Peyer's patch (tissue), 4 donors: ENCODE results near the gene ZNF784. TPM values are rescaled to one million over a fixed set of nuclear protein-coding genes. Genes with fewer than 3 reads are reported as not detected.
A peak's percentile ranks its signal among the peaks of the same experiment; 100 is the strongest.

ENCODE experiments used
- DNase-seq, 3 donors: peaks; one replicate each; pipeline ENCODE4 v3.0.0-alpha.2; 2017 to 2019
- H3K27ac ChIP-seq, 4 donors: fragments of 200-600 bp; sonication (generic); one replicate each; pipeline ENCODE4 v1.5.1; 2016 to 2019
- H3K27me3 ChIP-seq, 2 donors: fragments of 200-600 bp; sonication (generic); one replicate each; pipeline ENCODE4 v1.5.1; 2019
- H3K36me3 ChIP-seq, 3 donors: fragments of 200-600 bp; sonication (generic); one replicate each; pipeline ENCODE4 v1.5.1; 2016 to 2019
- H3K4me1 ChIP-seq, 4 donors: fragments of 200-600 bp; sonication (generic); one replicate each; pipeline ENCODE4 v1.5.1; 2016 to 2019
- H3K4me3 ChIP-seq, 4 donors: fragments of 200-600 bp; sonication (generic); 1 replicate in 3 of 4; 2 replicates in 1 of 4; pipeline ENCODE4 v1.5.1; 2016 to 2019; ENCODE audit warnings: mild to moderate bottlenecking in 1 of 4
- H3K9me3 ChIP-seq, 4 donors: fragments of 200-600 bp; sonication (generic); one replicate each; pipeline ENCODE4 v1.5.1; 2016 to 2019; ENCODE audit warnings: mild to moderate bottlenecking in 1 of 4
- POLR2A ChIP-seq, 2 donors: fragments of 450-650 bp; IDR thresholded peaks; one replicate each; pipeline ENCODE4 v1.5.1; 2017; ENCODE audit warnings: antibody characterized with exemption in 2 of 2, mild to moderate bottlenecking in 2 of 2, moderate library complexity in 2 of 2
- total RNA-seq, 4 donors: library from RNA; depleted of rRNA; stranded (reverse); fragments of >200 nt; gene quantifications; one replicate each; pipeline ENCODE4 v1.1.0, GENCODE V29; 2016
- TF ChIP-seq, protein P1 (sequence below), 6 experiments: fragments of 450-650 bp in 4 of 6; fragments of 200-600 bp in 2 of 6; sonication (generic) in 1 of 6; IDR thresholded peaks; one replicate each; pipeline ENCODE4 v1.5.1; 2017 to 2019; ENCODE audit warnings: antibody characterized with exemption in 6 of 6, mild to moderate bottlenecking in 3 of 6, moderate library complexity in 1 of 6

Gene ZNF784
- total RNA-seq, 4 donors from 2014 or later, result 6.0 to 18.3 (median 12.3) TPM

DNA sequence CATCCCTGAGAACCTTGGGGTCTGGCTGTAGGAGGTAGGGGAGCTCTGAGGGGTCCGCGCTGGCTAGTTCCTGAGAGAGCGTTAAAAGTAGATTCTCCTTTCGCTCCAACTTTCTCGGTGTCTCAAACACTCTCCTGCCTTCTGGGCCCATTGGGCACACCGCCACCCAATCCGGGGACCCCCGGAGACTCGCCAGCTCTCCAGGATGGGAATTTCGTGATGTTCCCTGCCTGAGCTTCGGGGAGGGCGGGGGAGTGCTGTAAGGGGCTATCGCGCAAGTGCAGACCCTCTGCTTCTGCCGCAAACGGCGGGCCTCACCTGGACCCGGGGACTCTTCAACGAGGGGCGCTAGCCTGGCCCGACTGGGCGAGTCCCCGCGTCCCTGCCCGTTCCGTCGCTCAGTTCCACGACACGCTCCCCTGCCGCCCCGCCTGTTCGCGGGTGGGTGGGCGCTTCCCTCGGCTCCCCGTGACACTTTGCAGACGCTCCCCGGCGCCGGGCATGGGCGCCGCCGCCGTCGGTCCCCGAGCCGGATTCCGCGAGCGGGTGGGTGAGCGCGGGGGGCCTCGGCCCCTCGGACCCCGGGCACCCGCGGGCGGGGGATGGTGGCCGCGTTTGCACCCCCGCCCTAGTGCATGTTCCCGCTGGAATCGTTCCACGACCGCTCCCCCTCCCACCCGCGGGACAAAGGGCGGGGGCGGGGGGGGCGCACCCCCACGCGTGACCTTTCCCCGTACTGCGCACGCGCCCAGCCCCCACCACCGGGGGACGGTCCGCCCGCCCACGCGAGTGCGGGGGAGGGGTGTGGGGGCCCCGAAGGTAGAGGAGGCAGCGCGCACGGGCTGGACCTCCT, 23.6 kb upstream of the ZNF784 start, which contains the start of gene CCDC106:
CCDC106 (plus strand) TSS at position 481 of the 853 bp plus-strand sequence. CDS start 835 bp downstream, outside the sequence.
- Histone ChIP-seq H3K27ac (peak within 1 kb of the TSS; percentile 77 to 96 (median 80)), H3K36me3 (peaks cover 0 to 10% (median 0%) of the 10 kb centered on the region in 3 donors), H3K27me3 (no peaks in the 10 kb centered on the region), H3K9me3 (no peaks in the 10 kb centered on the region), H3K4me3 (peak within 1 kb of the TSS; percentile 78 to 93 (median 86)), H3K4me1 (peaks cover 3 to 36% (median 26%) of the 10 kb centered on the region in 4 donors)
- TF ChIP-seq, protein P1, sequence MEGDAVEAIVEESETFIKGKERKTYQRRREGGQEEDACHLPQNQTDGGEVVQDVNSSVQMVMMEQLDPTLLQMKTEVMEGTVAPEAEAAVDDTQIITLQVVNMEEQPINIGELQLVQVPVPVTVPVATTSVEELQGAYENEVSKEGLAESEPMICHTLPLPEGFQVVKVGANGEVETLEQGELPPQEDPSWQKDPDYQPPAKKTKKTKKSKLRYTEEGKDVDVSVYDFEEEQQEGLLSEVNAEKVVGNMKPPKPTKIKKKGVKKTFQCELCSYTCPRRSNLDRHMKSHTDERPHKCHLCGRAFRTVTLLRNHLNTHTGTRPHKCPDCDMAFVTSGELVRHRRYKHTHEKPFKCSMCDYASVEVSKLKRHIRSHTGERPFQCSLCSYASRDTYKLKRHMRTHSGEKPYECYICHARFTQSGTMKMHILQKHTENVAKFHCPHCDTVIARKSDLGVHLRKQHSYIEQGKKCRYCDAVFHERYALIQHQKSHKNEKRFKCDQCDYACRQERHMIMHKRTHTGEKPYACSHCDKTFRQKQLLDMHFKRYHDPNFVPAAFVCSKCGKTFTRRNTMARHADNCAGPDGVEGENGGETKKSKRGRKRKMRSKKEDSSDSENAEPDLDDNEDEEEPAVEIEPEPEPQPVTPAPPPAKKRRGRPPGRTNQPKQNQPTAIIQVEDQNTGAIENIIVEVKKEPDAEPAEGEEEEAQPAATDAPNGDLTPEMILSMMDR (IDR thresholded peaks at IDR 0.05), result no peak
- TF ChIP-seq POLR2A (IDR thresholded peaks at IDR 0.05), result no peak
- peak; percentile 72 to 81 (median 74) for DNase-seq

DNA sequence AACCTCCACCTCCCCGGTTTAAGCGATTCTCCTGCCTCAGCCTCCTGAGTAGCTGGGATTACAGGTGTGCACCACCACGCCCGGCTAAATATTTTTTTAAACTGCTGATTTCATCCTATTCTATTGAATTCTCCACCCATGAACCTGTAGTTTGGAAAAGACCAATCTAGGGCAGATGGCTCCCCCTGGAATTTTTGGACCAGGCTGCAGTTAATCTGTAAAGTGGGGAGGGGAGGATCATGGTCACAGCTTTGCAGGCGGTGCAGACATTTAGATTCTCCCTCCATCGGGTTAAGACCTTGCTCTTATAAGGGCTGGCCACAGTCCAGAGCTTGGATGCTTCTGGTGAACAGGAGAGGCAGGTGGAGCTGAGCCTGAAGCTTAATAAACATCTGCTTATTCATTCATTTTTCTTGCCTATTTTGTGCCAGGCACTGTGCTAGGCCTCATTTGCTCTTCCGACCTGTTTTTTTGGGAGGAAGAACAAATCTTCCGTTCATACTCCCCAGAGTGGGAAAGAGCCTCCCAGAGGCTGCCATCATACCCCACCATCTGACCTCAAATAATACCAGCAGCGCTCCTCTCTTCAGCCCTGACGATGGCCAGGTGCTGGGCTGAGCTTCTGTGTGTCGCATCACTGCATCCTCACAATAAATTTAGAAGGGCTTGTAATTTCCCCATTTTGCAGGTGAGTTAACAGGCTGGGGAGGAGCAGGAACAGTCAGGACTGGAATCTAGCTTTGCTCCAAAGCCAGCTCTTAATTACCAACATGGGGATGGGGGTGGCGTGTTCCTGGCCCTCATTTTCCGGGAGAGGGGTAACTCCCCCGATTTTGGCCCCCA, 22.7 kb upstream of the ZNF784 start:
- Histone ChIP-seq H3K36me3 (peaks cover 0 to 10% (median 0%) of the 10 kb centered on the region in 3 donors), H3K27ac (peak overlapping the region; percentile 77 to 96 (median 80)), H3K4me3 (peak overlapping the region; percentile 78 to 93 (median 86)), H3K27me3 (no peaks in the 10 kb centered on the region), H3K4me1 (peaks cover 3 to 44% (median 28%) of the 10 kb centered on the region in 4 donors), H3K9me3 (no peaks in the 10 kb centered on the region)
- peak in 2 of 3 donors; percentile 70 to 74 for DNase-seq
- TF ChIP-seq, protein P1 (IDR thresholded peaks at IDR 0.05), result no peak
- no peak for TF ChIP-seq POLR2A (IDR thresholded peaks at IDR 0.05)

DNA sequence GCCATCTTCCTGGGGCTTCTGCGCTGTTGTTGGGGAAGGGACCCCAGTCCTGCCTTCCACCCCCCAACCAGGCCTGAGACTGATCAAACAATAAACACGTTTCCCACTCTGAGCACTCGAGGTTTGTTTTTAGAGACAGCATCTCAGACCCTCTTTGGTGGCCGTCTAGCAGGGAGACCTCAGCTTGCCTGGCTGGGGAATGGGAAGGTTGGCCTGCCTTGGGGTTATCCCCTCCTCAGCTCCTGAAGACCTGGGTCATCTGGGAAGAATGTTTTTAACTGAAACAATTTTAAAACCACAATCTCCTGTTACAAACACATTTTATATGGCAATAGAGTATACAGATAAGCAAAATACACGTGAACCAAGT, 21.1 kb upstream of the ZNF784 start:
- no peak for DNase-seq
- Histone ChIP-seq H3K4me3 (no peak overlapping the region), H3K27me3 (no peaks in the 10 kb centered on the region), H3K27ac (peak overlapping the region in 1 of 4 donors; percentile 97), H3K36me3 (peaks cover 0 to 10% (median 0%) of the 10 kb centered on the region in 3 donors), H3K9me3 (no peaks in the 10 kb centered on the region), H3K4me1 (peaks cover 3 to 55% (median 28%) of the 10 kb centered on the region in 4 donors)
- TF ChIP-seq, protein P1 (IDR thresholded peaks at IDR 0.05), result no peak
- TF ChIP-seq POLR2A (IDR thresholded peaks at IDR 0.05), result no peak

DNA sequence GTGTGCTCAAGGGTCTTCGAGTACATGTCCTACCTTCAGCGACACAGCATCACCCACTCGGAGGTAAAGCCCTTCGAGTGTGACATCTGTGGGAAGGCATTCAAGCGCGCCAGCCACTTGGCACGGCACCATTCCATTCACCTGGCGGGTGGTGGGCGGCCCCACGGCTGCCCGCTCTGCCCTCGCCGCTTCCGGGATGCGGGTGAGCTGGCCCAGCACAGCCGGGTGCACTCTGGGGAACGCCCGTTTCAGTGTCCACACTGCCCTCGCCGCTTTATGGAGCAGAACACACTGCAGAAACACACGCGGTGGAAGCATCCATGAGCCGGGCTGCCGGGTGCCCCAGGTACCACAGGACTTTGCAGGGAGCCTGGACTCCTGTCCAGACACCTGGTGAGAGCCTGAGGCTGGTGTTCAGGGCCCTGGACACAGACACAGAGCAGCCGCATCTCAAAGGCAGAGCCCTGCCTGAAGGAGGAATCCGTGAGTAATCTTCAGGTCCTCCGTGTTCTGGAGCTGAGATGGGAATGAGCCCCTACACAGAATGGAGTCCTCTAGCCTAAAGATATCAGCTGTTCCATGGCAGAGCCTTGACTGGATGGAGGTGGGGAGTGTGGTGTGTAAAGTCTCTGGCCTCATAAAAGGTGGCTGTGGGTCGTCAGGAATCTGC, 20.6 kb upstream of the ZNF784 start:
- Histone ChIP-seq H3K27ac (peak overlapping the region in 1 of 4 donors; percentile 97), H3K36me3 (peaks cover 0 to 10% (median 0%) of the 10 kb centered on the region in 3 donors), H3K27me3 (no peaks in the 10 kb centered on the region), H3K9me3 (no peaks in the 10 kb centered on the region), H3K4me3 (peak overlapping the region in 1 of 4 donors; percentile 92), H3K4me1 (peaks cover 3 to 60% (median 30%) of the 10 kb centered on the region in 4 donors)
- no peak for TF ChIP-seq POLR2A (IDR thresholded peaks at IDR 0.05)
- TF ChIP-seq, protein P1 (IDR thresholded peaks at IDR 0.05), result no peak
- DNase-seq, result peak in 1 of 3 donors; percentile 40
